ENCODE measurements around the gene DGKH. TPM values are rescaled to one million over a fixed set of nuclear protein-coding genes. Genes with fewer than 3 reads are reported as not detected.

Gene DGKH
- total and polyA plus RNA-seq, 9 of the 15 experiments (the other 6 are each of a cell fraction or from before 2014, with no cell fraction given) = 0.38 to 4.4 (median 3.1) TPM

GRCh38 chr13:42151781-42152180 is 103.3 kb downstream of the DGKH start (continued):
- TF ChIP-seq FOXP4 (CRISPR knock-in tag; IDR thresholded peaks at IDR 0.05; ENCODE audit: borderline replicate concordance) (no peak), RCOR1 (IDR thresholded peaks at IDR 0.05; ENCODE audit: borderline replicate concordance in 1 of 2, low read depth in 2 of 2, low read length in 2 of 2) (no peak), IRF9 (tag; IDR thresholded peaks at IDR 0.05) (no peak), ZNF584 (CRISPR knock-in tag; IDR thresholded peaks at IDR 0.05; ENCODE audit: low read depth) (no peak), ZNF75A (CRISPR knock-in tag; IDR thresholded peaks at IDR 0.05) (no peak), KAT7 (CRISPR knock-in tag; IDR thresholded peaks at IDR 0.05; ENCODE audit: borderline replicate concordance) (no peak)

GRCh38 chr13:42152495-42152894 is 104.0 kb downstream of the DGKH start:
- Histone ChIP-seq H3K9ac (ENCODE audit: insufficient read depth in 1 of 2, low read depth in 2 of 2, low read length in 2 of 2) (no peak overlapping the region), H3K79me2 (ENCODE audit: control insufficient read depth, insufficient read depth, low read length) (no peaks in the 10 kb centered on the region), H2AFZ (ENCODE audit: low read depth, low read length) (no peak overlapping the region), H4K20me1 (replicated peaks; ENCODE audit: control insufficient read depth, insufficient read depth, low read length) (no peaks in the 10 kb centered on the region), H3K27ac (ENCODE audit: extremely low read depth, low read depth, low read length) (no peak overlapping the region), H3K4me1 (replicated peaks in 1 of 2; ENCODE audit: control insufficient read depth in 2 of 2, insufficient read depth in 2 of 2, low read length in 2 of 2) (0 out of 5 replicates have a peak, but pooled peaks cover 0 to 3% of the 10 kb centered on the region in 2 experiments), H3K9me1 (ENCODE audit: control insufficient read depth, insufficient read depth, low read length) (no peaks in the 10 kb centered on the region), H3K27me3 (ENCODE audit: control insufficient read depth in 2 of 2, insufficient read depth in 2 of 2, low read length in 2 of 2) (no peaks in the 10 kb centered on the region), H3K4me3 (no peak overlapping the region), H3K4me2 (ENCODE audit: insufficient read depth, low read length) (no peak overlapping the region), H3K9me3 (replicated peaks; ENCODE audit: control insufficient read depth, insufficient read depth, low read depth, low read length) (no peaks in the 10 kb centered on the region), H3K36me3 (ENCODE audit: control insufficient read depth, insufficient read depth, low read length) (peaks cover 2% of the 10 kb centered on the region; the same call in 1 of the 3 replicates)
- DNase-seq (ENCODE audit: extremely low read depth in 1 of 4, low spot score in 3 of 4) (no peak), ATAC-seq (no peak), FAIRE-seq (no peak)
- ChIA-PET CTCF (ENCODE audit: low intra/inter-chr PET ratio) (no interaction called here), POLR2A (no interaction called here)
- no TSS peak for BruUV-seq (replicated peaks)
- in situ Hi-C loops (cut with MboI) (no loop called here), intact Hi-C loops (cut with micrococcal nuclease) (no loop called here)
- 57% methylated on average over 2 of the region's 4 CpGs for WGBS (ENCODE audit: insufficient coverage, low coverage, missing lambda C conversion rate)
- TF ChIP-seq YBX1 (IDR thresholded peaks at IDR 0.05) (no peak), SNAPC5 (CRISPR knock-in tag; IDR thresholded peaks at IDR 0.05) (no peak), KLF10 (CRISPR knock-in tag; IDR thresholded peaks at IDR 0.05) (no peak), HDAC2 (IDR thresholded peaks at IDR 0.05) (no peak), ZNF280A (IDR thresholded peaks at IDR 0.05; ENCODE audit: low read depth, partially characterized antibody) (no peak), ZNF224 (CRISPR knock-in tag; IDR thresholded peaks at IDR 0.05) (no peak), ZNF512 (tag; IDR thresholded peaks at IDR 0.05) (no peak), KAT7 (CRISPR knock-in tag; IDR thresholded peaks at IDR 0.05; ENCODE audit: borderline replicate concordance) (no peak), KLF1 (tag; IDR thresholded peaks at IDR 0.05) (no peak), ETS2 (tag; IDR thresholded peaks at IDR 0.05; ENCODE audit: borderline replicate concordance, poor library complexity, severe bottlenecking) (no peak)

All from K562 (cell line).